GM19035 (cell line): ENCODE results near the gene BACE2.

ENCODE experiments used
- ATAC-seq: cut with Tn5 transposase; IDR thresholded peaks from one replicate; pipeline ENCODE4 v1.9.1; 2021; ENCODE audit not compliant: unreplicated experiment

The BACE2 gene

GRCh38 chr21:41167348-41168342 lies at the start of gene BACE2:
Gene BACE2, plus strand, starts transcription at chr21:41168160. Its CDS starts 104 bp downstream, at chr21:41168264.
- ATAC-seq: peak; percentile 52

- ATAC-seq: no peak
Observed at GRCh38 chr21:41119901-41120300, 48.1 kb upstream of the BACE2 start.

- no peak for ATAC-seq
Observed at GRCh38 chr21:41120997-41121396, 47.0 kb upstream of the BACE2 start.

GRCh38 chr21:41121785-41122415 lies 46.1 kb upstream of the BACE2 start:
- no peak for ATAC-seq

GRCh38 chr21:41124641-41125201 lies 43.2 kb upstream of the BACE2 start:
- ATAC-seq: no peak

- ATAC-seq: no peak
Observed at GRCh38 chr21:41128981-41129380, 39.0 kb upstream of the BACE2 start.

GRCh38 chr21:41130883-41131282 lies 37.1 kb upstream of the BACE2 start:
- ATAC-seq: no peak

- ATAC-seq: no peak
Observed at GRCh38 chr21:41133874-41134522, 34.0 kb upstream of the BACE2 start.

GRCh38 chr21:41135746-41136145 lies 32.2 kb upstream of the BACE2 start:
- ATAC-seq: no peak

- ATAC-seq: no peak
Observed at GRCh38 chr21:41136286-41136685, 31.7 kb upstream of the BACE2 start.

GRCh38 chr21:41137401-41137800 lies 30.6 kb upstream of the BACE2 start:
- no peak for ATAC-seq

- no peak for ATAC-seq
Observed at GRCh38 chr21:41137889-41138288, 30.1 kb upstream of the BACE2 start.

GRCh38 chr21:41138711-41139110 lies 29.2 kb upstream of the BACE2 start:
- ATAC-seq: no peak

GRCh38 chr21:41139275-41139674 lies 28.7 kb upstream of the BACE2 start:
- no peak for ATAC-seq

GRCh38 chr21:41139951-41140350 lies 28.0 kb upstream of the BACE2 start:
- no peak for ATAC-seq

GRCh38 chr21:41141031-41141457 lies 26.9 kb upstream of the BACE2 start:
- ATAC-seq: no peak

GRCh38 chr21:41142051-41142795 lies 25.7 kb upstream of the BACE2 start:
- no peak for ATAC-seq

- ATAC-seq: no peak
Observed at GRCh38 chr21:41143596-41144325, 24.2 kb upstream of the BACE2 start.

GRCh38 chr21:41147096-41147978 lies 20.6 kb upstream of the BACE2 start:
- no peak for ATAC-seq
